HG03139 (cell line): ENCODE data around the gene LMO2.

Experiments used
- ATAC-seq: cut with Tn5 transposase; IDR thresholded peaks from one replicate; pipeline ENCODE4 v1.9.1; 2021; ENCODE audit not compliant: unreplicated experiment

Gene LMO2

GRCh38 chr11:33915526-33915925 lies 23.6 kb upstream of the LMO2 start:
- ATAC-seq: no peak

DNA sequence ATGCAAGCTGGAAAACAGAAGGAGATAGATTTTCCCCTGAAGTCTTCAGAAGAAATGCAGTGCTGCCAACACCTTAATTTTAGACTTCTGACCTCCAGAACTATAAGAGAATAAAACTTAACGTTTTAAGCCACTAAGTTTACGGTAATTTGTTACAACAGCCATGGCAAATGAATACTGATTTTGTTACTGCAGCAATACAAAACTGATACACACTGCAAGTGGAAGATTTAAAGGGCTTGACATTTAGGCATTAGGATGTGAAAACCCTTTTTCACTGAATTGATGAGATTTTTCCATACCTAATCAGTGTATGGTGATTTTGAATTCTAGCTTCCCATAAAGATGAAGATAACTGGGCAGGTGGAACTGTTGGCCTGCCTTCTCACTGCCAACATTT lies 22.1 kb upstream of the LMO2 start:
- no peak for ATAC-seq

- ATAC-seq: peak; percentile 64
Measured at GRCh38 chr11:33912405-33913361, 20.8 kb upstream of the LMO2 start.

DNA sequence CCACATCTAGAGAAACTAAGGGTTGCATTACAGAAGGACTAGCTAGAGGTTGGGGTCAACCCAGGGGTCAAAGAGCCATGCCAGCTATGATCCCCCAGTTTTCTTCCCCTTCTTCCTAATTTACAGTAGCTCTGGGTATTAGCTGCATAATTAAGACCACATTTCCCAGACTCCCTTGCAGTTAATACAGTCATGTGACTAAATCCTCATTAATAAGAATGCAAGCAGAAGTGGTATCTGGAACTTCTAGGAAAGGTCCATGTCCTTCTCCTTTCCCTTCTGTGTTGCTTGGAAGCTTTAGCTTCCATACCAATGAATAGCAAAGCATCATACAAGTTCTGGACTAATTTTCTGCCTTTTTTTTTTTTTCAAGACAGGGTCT lies 19.1 kb upstream of the LMO2 start:
- ATAC-seq: no peak

- no peak for ATAC-seq
Measured at GRCh38 chr11:33910296-33910957, 18.6 kb upstream of the LMO2 start.

DNA sequence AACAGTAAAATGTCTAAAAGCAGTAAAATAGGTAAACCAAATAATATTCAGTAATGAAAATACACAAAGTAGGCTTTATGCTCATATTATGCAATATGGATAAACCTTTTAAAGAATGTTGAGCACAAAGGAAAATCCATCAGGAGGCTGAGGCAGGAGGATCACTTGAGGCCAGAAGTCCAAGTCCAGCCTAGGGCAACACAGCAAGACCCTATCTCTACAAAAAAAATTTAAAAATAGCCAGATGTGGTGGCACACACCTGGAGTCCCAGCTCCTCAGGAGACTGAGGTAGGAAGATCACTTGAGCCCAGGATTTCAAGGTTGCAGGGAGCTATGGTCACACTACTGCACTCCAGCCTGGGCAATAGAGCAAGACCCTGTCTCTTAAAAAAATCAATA lies 17.7 kb upstream of the LMO2 start:
- ATAC-seq: no peak

DNA sequence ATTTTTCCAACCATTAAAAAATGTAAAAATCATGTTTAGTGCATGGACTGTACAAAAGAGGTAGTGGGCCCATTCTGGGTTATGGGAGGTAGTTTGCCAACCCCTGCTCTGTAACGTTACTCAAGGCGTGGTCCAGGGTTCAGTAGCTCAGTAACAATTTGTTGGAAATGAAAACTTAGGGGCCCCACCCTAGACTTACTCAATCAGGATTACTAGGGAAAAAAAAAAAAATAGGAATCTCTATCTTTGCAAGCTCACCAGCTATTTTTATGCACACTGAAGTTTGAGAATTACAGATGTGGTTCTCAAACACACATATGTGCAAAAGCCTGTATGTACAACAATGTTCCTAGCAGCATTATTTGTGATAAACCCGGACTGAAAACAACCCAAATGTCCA lies 17.3 kb upstream of the LMO2 start:
- ATAC-seq: no peak

DNA sequence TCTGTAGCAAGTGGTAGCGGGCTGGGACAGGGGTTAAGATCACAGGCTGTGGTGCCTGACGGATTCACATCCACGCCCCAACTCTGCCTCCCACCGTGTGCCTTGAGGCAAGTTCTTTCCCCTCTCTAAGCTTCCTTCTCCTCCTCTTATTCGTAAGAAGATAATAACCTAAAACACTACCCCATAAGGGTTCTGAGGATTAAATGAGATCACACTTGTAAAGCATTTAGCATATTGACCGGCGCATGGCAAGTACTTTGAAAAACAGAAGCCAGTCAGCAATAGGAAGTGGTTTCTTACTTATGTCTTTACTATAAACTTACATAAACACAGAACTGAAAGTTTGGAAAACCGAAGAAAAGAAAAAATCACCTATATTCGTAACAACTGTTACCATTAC lies 15.5 kb upstream of the LMO2 start:
- no peak for ATAC-seq

DNA sequence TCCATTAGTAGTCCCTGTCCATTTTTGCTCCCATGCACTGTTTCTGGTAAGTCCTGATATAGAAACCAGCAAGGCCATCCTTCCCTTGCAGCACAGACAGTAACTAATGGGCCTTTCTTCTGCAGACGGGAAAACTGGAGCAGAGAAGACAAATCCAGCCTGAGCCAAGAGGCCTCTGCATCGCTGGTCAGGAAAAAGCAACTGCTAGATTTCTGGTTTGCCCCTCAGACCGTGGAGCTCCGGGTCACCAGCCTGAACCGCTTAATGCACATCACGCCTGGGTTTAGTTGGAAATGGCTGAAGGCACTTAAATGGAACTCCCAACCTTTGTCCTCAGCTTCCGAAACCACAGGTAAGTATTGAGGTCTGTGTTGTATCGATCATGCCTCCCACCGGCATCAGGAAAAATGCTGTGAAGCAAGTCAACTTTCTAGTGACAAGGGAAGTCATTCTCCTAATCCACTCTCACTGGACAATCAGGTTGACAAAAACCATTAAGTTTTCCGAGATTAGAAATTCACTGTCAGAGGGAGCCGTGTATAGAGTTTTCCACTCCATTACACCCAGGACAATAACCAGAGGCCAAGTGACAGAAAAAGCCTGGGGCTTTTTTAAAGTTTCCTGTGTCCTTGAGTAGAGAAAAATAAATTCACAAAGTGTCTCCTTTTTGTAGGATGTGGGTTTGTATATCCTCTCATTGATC lies 14.8 kb upstream of the LMO2 start:
- ATAC-seq: no peak

DNA sequence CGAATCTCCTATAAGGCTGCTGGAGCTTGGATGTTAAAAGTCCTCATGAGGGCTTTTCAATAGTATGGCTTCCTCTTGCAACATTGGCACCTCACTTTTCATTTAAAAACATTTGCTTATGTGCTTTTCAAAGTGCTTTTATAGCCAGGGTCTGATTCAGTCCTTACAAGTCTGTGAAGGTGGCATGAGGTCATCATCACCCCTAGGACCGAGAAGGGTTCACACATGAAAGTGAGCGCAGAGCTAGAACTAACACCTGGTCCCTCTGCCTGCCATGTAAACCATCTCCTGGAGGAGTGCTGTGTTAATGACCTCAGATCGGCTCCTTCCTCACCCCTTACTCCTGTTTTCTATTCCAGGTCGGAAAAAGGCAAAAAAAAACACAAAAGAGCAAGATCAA lies 12.2 kb upstream of the LMO2 start:
- ATAC-seq: no peak

DNA sequence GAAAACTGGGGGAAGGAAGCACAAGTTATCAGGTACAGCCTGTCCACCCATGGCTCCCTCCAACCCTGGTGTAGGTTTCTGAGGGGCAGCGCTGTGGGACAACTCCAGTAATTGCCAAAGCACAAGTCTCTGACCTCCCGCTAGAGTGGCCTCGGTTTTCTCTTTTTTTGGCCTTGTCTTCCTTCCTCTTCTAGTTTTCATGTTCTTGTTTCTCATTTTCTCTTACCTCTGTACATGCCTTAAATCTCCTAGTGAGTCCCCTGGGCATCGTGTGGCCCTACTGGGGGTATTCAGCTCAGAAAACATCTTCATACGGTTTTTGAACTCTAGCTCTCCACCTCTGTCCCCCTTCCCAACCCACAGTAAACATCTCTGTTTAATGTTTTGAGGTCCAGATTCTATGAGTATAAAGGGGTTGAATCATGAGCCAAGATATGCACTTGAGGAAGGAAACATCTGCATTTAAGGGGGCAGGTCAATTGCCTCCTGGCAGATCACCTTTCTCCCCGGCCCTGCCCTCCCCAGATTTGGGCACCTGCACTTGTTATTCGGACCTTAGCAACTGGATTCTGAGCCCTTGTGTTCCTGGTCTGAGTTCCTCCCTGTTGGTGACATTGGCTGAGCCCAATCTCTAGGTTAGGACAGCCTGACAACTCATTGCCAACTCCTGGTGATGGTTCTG lies 8.4 kb upstream of the LMO2 start:
- ATAC-seq: no peak

DNA sequence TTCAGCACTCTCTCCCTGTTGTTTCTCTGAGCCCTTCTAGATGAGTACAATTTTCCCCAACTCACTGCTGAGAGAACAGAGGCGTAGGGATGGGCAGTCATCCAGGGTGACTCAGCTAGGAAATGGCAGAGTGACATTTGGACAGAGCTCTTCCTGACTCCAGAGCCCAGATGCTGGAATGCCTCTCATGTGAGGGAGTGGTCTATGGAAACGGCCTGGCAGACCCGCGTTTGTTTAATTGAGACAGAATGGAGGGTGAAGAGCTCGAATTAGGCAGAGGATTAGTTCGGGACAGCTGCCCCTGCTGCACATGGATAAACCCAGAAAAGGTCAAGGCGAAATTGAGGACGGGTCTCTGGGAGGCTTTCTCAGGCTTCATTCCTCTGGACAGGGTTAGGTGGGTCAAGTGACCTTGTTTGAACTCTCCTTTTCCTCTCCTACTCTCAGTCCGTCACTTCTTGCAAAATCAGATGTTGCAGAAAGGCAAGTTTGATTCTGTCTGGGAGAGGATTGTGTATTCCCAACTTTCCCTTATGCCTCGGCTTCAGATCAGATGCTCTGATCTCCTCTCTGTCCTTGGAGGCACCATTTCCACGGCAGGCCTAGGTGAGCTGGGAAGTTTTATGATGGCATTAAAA lies 7.6 kb upstream of the LMO2 start:
- no peak for ATAC-seq

DNA sequence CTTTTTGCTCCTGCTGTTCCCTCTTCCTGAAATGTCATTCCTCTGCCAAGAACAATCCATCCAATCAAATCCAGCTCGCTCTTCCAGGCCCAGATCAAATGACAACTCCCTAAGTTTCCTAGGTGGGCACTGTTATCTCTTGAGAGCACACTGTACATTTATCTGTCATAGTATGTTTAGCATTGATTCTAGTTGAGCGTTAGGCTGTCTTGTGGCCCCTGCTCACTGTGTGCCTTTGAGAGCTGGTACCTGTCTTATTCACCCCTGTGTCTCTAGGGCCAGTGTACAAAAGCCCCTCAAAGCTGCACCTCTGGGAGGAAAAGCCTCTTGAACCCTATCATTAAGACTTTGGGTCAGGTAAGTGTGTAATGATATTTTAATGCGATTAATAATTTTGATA lies 7.1 kb upstream of the LMO2 start:
- ATAC-seq: no peak

DNA sequence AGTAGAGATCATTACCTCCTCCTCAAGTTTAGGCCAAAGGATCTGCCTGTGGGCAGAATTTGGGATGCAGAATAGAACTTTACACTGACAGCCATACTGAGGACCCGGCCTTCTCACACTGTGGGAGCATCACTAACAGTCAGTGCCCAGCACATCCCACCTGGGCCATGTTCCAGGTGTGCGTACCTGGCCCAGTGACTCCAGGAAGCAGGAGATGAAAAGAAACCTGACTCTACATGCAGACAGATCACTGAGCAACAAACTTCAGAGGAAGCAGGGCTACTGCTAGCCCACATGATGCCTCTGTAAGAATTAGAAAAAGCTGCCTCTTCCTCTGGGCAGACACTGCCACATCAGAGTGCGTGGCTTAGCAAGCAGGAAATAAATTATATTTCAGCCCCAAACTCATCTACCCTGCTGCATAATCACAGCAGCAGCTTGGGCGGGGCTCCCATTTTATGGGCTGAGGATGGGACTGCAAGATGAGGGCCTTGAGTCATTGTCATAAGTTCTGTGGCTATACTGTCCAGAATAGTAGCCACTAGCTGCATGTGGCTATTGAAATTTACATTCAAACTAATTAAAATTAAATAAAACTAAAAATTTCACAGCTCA lies 6.0 kb upstream of the LMO2 start:
- ATAC-seq: no peak

DNA sequence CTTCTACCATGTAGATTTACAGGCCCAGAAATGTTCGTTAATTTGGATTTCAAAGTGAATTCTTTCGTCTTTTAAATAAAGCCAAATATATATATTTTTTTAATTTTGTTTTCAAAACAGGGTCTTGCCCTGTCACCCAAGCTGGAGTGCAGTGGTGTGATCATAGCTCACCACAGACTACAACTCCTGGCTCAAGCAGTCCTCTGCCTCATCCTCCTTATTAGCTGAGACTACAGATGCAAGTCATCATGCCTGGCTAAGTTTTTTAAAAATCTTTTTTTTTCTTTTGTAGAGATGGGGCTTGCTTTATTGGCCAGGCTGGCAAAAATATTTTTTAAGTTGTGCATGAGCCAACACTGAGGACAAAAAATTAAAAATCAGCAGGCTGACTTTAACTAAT lies 5.0 kb upstream of the LMO2 start:
- ATAC-seq: no peak

GRCh38 chr11:33895752-33896137 lies 3.9 kb upstream of the LMO2 start:
- no peak for ATAC-seq

DNA sequence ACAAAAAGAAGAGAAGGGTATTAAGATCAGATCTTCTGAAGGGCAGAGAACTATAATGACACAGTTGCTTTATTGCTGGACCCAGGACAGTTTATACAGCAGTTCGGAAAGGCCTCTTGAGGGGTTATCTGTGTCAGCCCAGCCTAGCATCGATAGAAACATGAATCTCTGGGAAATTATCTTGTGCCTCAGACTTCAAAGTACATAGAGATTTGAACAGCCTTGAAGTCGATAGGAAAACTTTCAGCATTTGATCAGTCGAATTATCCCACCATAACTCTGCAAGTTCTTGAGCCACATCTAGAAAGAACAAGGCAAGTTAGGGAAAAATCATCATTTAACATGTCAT lies 2.5 kb upstream of the LMO2 start:
- no peak for ATAC-seq

DNA sequence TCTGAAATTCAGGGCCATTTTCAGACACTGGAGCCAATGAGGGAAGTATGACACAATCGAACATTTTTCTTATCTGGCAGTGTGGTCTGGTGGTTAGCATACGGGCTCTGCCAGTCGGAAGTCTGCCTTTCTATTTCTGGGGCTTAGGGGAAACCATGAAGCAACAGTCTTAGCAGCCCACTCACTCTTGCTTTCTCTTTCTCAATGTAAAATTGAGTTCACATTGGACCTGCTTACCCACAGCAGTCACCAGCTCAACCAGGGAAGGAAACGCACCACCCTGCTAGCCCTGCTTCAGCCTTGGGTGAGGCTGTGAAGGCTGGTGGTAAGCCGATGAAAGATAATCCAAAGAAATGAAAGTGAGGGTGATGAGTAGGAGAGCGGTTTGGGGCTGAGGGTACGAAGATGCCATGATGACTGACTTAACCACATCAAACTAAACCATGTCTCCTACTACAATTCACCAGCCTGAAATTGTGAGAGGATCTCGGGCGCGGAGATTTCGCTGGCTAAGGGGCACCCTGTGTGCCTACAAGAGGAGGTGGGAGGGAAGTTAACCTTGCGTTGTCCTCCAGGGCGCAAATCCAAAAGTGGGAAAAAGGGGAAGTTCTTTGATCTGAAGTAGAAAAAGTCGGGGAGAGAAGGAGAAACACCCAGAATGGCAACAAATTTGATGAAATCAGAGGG lies 2.0 kb upstream of the LMO2 start:
- peak; percentile 70 for ATAC-seq

DNA sequence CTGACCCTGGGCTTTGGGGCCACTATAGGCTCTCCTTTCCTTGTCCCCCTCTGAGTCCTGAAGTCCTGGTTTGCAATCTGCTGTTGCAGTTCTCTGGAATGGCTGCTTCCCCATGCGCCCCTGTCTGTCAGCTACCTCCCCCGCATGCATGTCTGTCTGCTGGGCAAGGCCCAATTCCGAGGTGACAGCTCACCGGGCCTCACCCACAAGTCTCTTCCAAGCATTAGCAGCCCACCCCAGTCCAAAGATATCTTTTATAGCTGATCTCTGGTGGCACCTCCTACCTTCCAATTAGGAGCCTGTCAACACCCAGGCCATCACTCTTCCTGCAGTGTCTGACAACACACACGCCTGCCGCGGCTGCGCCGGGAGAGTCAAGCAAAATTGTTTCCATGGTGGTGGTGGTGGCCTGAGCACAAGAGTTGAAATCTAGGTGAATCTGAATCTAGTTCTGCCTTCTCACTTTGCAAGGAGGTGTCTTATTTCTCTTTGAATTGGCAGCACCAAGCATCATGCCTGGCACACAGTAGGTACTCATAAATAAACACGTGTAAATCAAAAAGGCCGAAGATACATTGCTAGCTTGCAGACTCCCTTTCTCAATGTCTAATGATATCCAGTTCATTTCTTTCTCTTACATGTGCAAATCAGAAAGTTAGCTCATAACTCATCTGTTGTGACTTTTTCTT lies 1.2 kb upstream of the LMO2 start:
- ATAC-seq: no peak
